Hepatocyte (in vitro differentiated cells): Measurements from ENCODE around the gene MYL7.

Experiments used
- EZH2 ChIP-seq: fragments of 200-600 bp; sonication (generic); IDR thresholded peaks from 2 replicates; pipeline ENCODE4 v1.6.1; 2016; ENCODE audit warnings: antibody characterized with exemption, mild to moderate bottlenecking, borderline replicate concordance
- EZH2phosphoT487 ChIP-seq: fragments of 200-600 bp; sonication (generic); IDR thresholded peaks from one replicate; pipeline ENCODE4 v1.6.1; 2018; ENCODE audit warnings: antibody characterized with exemption, mild to moderate bottlenecking, low read depth, moderate library complexity; ENCODE audit not compliant: unreplicated experiment, severe bottlenecking
- TF ChIP-seq, protein P1 (sequence below): fragments of 200-600 bp; sonication (generic); IDR thresholded peaks from 2 replicates; pipeline ENCODE4 v1.5.1; 2016; ENCODE audit warnings: antibody characterized with exemption, mild to moderate bottlenecking; ENCODE audit not compliant: poor library complexity

DNA sequence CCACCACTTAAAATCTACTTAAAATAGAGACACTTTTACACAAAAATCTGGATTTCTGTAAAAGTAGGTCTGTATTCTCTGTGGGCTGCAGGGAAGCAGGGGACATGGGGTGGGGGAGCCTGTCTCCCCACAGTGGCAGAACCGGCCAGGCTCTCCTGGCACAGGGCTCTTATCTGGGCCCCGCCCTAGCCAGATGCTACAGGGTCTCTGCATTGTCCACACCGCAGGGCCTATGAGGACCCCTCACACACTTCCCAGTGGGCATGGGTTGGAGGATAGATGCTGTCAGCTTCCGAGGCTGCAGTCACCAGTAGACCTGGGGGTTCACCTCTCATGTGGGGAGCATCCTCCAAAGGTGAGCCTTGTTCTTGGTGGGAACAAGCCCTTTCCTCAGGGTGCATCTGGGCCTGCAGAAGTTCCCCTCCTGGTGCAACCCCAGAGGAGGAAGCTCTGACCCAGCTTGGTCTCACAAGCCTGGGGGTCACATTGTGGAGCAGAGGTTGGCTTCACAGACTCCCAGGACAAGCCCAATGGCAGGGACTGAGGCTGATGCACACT lies 15.4 kb upstream of the MYL7 start:
- TF ChIP-seq, protein P1, sequence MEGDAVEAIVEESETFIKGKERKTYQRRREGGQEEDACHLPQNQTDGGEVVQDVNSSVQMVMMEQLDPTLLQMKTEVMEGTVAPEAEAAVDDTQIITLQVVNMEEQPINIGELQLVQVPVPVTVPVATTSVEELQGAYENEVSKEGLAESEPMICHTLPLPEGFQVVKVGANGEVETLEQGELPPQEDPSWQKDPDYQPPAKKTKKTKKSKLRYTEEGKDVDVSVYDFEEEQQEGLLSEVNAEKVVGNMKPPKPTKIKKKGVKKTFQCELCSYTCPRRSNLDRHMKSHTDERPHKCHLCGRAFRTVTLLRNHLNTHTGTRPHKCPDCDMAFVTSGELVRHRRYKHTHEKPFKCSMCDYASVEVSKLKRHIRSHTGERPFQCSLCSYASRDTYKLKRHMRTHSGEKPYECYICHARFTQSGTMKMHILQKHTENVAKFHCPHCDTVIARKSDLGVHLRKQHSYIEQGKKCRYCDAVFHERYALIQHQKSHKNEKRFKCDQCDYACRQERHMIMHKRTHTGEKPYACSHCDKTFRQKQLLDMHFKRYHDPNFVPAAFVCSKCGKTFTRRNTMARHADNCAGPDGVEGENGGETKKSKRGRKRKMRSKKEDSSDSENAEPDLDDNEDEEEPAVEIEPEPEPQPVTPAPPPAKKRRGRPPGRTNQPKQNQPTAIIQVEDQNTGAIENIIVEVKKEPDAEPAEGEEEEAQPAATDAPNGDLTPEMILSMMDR, result no peak
- TF ChIP-seq EZH2phosphoT487, result no peak
- TF ChIP-seq EZH2, result no peak
